NT2/D1 (cell line): Measurements from ENCODE around the gene NXT2.

Experiments used
- SUZ12 ChIP-seq: IDR thresholded peaks from 2 replicates; pipeline ENCODE4 v1.6.1; 2011; ENCODE audit not compliant: insufficient read length, insufficient read depth; ENCODE audit errors: extremely low read depth
- YY1 ChIP-seq: IDR thresholded peaks from 2 replicates; pipeline ENCODE4 v1.6.1; 2011; ENCODE audit not compliant: insufficient read length, insufficient read depth
- ZNF274 ChIP-seq: IDR thresholded peaks from 2 replicates; pipeline ENCODE4 v1.6.1; 2011; ENCODE audit warnings: mild to moderate bottlenecking, low read depth, low read length

DNA sequence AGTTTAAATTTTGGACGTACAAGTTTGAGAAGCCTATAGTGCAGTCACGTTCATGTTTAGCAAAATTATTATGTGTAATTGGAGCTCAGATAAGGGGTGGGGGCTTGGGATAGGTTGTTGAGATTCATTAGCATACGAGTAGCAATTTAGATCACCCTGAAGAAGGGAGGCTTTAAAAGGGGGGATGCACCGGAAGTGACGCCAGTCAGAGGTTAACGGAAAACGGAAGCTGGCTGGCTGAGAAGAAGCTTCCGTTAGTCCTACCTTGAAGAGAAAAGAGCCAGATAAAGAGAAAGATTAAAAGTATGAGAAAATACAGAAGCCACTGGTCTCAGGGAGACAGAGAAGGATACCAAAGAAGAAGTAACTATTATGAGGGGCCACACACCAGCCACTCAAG lies 1.1 kb upstream of the NXT2 start:
- TF ChIP-seq YY1 (no peak), ZNF274 (no peak), SUZ12 (no peak)
